Measurements from ENCODE around the gene GLDC.

The GLDC gene

DNA sequence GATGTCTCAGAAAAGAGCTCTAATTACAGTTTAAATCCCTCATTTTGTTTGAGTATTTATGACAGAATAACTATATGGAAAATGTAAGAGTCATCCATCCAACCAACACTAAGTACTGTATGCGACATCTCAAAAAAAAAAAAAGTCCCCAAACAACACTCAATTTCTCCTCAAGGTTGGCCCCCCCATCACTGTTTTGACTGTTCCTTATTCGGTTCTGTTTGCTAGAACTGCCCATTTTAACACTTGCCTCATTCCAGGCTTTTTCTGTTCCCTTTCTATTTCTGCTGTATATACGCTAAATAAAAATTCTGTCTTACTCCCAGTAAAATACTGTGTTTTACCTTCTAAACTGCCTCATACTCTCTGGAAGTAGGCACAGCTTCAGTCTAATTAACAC is 25.2 kb downstream of the GLDC start:
- no peak for DNase-seq (ENCODE audit: low spot score)

DNA sequence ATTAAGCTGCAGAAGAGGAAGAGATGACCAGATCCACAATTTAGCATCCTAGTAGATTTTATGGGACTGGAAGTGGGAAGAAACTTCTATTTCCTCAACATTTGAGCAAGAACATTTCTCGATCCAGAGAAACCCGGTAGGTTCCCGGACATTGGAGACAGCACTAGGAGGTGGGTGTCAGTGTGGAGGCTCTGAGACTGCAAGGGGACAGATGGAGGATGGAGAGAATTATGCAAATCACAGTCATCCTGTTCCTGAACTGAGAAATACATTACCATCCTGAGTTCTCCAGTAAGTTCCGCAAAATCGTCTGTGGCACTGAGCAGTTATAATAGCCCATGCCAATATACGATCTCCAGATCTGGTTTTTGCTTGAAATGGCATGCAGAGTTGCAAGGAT is 25.6 kb downstream of the GLDC start:
- DNase-seq (ENCODE audit: low spot score): no peak

DNA sequence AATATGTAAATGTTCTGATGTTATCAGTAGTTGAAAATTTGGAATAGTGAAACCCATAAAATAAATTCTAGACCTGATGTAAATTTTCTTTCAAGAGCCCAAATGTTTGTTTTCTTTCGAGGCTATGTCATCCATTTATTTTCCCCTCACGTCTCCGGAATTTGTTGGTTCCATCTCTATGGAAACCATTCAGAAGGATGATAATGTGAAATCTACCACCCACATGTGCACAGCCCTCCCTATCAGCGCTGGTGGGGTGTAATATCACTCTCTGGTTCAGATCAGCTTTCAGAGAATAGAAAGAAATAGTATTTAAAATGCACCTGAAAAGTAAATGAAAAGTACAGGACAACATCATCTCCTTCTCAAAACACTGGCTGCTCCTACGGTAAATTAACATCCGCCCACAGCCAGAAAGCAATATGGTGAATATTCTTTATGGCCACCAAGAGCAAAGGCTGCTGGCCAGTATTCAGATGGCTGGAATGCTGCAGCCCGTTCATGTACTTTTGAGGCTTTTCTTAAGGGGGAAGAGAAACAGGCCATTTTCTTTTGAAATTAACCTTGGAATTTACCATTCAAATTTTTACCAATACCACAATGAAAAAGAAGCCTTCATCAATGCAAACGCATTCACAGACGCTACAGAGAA is 28.5 kb downstream of the GLDC start:
- DNase-seq (ENCODE audit: low spot score): no peak

DNA sequence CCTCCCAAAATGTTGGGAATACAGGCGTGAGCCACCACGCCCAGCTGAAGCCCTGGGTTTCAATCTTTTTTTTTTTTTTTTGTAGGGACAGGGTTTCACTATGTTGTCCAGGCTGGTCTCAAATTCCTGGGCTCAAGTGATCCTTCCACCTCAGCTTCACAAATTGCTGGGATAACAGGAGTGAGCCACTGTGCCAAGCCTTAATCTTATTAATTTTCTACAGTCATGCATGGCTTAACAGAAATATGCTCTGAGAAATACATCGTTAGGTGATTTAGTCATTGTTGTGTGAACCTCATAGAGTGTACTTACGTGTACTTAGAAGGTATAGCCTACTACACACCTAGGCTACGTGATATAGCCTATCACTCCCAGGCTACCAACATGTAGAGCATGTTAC is 31.0 kb downstream of the GLDC start:
- DNase-seq (ENCODE audit: low spot score): no peak

DNA sequence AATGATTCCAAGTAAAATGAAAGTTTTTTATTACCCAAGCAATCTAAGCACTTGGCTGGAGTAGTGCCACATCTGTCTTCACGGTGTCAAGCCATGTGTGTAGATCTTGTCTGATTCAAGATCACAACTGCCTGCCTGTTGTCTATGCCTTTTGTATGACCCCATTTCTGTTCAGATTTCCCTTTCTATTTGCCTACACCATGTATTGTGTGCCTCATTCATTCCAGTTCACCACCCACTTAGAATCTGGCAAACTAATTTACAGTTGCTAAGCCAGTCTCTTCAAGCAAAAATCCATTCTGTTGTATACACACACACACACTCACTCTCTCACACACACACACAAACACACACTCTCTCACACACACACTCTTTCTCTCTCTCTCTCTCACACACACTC is 33.7 kb downstream of the GLDC start:
- no peak for DNase-seq (ENCODE audit: low spot score)

DNA sequence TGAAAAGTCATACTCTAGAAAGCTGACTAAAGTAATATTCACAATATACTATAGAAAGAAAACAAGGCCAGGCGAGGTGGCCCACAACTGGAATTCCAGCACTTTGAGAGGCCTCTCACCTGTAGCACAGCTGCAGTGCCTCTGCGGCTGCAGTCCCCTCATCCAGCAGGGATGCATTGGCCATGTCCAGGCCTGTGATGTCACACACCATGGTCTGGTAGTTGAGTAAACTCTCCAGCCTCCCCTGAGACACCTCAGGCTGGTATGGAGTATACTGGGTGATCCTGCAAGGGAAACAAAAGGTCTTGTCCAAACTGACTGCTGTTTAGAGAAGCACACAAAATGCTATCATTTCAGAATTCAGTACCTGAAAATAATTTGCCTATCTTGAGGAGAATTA is 35.5 kb downstream of the GLDC start:
- DNase-seq (ENCODE audit: low spot score): no peak

DNA sequence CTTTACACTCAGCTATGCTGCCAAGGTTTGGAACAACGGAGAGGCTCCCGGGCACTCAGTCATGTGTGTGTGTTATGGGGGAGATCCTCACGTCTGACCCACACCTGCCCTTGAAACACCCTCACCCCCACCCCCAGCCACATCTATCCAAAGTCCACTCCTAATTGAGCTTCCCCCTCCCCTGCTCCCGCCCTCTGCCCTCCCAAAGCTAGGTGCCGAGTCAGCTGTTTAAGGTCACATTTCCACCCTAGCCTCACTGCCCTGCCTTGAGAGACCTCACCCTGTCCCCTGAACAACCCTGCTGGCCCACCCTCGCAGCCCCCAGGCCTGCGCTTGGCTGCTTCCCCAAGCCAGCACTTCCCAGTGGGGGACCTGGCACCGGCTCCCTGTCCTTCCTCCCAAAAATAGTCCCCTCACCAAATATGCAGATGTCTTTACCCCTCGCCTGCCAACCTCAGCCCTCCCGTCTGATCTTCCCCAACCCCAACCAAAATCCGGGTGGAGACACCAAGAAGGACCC is 36.0 kb downstream of the GLDC start:
- DNase-seq (ENCODE audit: low spot score): no peak

DNA sequence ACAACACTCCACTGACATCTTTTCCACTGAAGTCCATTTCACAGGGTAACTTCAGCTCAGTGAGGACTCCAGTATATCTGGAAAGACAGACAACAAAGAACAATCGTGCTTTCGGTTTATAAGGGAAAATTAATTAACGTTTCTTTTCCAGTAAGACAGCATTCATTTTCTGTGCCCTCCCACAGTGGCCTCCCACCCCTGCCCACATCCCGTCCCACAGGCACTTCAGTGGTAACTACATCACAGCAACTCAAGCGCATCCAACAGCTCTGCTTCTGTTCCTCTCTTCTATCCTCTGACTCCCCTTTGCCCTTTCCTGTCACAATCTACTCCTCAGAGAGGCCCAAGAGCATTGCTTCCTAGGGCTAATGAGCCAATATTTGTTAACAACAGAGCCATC is 40.3 kb downstream of the GLDC start:
- DNase-seq (ENCODE audit: low spot score): peak; percentile 41

DNA sequence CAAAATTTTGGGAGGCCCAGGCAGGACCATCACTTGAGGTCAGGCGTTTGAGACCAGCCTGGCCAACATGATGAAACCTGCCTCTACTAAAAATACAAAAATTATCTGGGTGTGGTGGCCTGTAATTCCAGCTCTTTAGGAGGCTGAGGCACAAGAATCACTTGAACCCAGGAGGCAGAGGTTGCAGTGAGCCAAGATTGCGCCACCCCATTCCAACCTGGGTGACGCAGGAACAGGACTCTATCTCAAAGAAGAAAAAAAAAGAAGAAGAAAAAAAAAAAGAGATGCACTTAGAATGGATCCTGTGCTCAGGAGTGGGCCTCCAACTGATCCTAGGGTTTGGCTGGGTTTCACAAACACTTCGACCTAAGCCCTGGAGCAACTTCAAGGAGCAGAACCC is 45.1 kb downstream of the GLDC start:
- DNase-seq (ENCODE audit: low spot score): no peak

DNA sequence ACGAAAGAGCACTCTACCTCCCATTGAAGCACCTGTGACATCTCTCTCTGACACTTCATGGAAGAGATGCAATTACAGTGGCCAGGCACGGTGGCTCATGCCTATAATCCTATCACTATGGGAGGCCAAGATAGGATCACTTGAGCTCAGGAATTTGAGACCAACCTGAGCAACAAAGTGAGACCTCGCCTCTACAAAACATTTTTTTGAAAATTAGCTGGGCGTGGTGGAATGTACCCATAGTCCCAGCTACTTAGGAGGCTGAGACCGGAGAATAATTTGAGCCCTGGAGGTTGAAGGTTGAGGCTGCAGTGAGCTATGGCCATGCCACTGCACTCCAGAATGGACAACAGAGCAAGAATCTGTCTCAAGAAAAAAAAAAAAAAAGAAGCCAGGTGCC is 45.5 kb downstream of the GLDC start:
- no peak for DNase-seq (ENCODE audit: low spot score)

DNA sequence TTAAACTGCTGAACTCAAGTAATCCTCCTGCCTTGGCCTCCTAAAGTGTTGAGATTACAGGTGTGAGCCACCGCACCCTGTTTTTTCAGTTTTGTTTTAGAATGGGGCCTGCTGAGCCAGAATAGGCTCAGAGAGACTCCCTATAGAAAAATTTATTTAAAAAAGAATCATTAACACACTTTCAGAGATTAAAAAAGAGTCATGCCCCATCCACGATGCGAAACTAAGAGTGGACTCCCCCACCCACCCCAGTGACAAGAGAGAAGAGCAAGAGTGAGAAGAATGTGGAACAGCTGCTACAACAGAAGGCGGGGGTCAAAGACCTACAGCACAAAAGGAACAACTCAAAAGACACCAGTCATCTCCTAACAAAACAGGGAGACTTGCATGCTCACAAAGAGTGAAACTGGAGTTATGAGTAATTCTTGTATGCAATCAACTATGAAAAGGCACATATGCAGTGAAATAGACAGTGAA is 47.2 kb downstream of the GLDC start:
- DNase-seq (ENCODE audit: low spot score): no peak

DNA sequence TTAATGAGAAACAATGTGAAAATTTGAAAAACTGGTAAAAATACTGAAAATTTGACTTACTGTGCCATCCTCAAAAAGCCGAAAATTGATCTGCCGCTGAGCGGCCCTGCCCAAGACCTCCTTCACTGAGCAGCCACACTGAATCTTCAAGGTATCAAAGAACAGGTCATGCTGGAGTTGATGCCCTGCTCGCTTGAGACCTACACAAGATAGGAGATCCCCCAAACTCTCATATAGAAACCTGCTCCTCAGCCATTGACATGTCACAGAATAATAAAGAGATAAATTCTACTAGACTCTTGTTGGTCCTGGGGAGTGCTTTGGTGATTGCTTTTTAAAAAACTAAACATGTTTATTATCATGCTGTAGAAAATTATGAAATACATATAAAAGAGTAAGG is 52.7 kb downstream of the GLDC start:
- no peak for DNase-seq (ENCODE audit: low spot score)

DNA sequence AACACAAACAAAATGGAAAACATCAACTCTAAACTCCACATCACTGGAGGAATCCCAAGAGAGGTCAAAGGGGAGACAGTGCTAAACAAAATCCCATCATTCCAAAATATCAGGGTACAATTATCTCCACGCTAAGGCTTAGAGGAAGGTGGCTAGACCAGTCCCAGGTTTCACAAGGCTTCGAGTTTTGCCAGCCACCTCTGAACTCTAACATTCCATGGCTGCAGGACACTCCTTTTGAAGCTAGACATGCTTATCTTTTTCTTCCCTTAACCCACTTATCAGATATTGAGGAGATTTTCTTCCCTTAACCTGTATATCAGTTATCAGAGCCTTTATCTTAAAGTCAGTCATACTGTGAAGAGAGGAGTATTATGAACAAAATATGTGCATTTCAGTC is 53.3 kb downstream of the GLDC start:
- no peak for DNase-seq (ENCODE audit: low spot score)

DNA sequence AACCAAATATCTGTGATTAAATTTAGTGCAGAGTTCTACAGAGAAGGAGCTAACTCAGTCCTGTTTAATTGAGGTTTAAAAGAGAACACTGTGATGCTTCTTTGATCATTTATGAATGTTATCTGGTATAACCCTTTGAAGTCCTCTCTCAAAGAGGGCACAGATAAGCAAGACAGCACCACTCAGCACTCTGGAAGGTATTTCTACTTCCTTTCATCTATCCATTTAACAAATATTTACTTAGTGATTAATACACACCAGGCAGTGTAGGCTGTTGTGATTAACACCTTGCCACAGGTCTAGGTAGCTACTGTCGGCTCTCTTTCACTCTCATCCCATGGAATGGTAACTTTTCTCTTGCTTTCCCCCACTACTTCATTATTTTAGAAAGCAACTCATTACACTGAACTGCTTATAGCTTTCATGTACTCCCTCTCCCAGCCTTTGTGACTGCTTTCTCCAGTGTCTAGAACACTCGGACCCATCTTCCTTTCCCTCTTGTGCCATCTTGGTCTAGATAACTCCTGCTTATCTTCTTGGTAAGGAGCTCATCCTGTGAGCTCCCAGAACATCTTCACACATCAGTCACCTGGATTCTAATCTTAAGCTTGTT is 54.7 kb downstream of the GLDC start:
- DNase-seq (ENCODE audit: low spot score): no peak

DNA sequence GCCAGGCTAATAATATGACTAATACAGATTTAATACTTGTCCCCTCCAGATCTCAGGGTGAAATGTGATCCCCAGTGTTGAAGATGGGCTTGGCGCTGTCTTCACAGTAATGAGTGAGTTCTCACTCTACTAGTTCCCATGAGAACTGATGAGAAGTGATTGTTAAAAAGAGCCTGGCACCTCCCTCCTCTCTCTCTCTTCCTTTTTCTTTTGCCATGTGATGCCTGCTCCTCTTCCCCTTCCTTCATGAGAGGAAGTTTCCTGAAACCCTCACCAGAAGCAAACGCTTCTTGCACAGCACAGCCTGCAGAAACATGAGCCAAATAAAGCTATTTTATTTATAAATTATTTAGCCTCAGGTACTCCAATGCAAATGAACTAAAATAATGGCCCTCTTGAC is 55.2 kb downstream of the GLDC start:
- DNase-seq (ENCODE audit: low spot score): no peak

DNA sequence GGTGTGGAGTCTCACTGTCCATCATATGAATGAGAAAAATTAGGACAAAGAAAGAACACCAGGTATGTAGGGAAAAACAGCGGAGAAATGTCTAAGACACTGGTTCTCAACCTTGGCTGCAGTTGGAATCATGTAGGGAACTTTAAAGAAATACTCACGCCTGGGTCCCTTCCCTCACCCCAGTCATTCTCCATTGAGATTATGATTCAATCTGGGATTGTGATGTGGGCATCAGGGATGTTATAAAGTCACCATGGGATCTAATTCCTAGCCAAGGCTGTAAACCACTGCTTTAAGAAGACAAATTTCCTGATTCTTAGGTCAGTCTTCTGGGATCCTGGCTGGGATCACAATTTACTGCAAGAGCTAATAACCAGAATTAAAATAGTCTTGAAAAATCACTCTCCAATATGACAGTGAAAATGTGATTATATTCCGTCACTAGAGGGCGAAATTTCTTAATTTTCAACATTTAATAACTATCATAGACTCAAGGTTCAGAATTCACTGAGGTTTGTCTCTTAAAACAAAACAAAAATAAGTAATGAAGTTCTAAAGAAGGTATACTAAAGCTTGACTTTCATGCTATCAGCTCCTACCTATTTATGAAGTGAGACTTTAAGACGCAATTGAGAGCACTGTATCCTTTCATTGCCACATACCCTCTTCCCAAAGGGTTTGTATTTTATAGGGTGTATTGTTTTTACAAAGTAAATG is 60.5 kb downstream of the GLDC start:
- DNase-seq (ENCODE audit: low spot score): no peak

DNA sequence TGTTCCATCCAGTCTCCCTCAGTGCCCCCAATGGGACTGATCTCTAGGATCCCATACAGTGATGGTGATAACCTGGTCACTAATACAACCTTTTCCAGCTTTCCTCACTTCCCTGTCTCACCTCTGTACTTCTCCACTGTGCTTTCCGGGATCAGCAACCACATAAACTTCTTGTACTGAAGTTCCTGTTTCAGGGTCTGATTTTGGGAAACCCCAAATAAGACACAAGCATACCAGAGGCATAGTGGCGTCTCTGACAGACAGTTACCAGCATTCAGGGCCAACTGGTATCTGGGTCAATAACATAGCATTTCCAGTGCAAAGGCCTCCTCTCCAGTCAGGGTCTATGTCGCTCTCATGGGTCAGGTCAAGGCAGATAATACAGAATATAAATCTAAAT is 64.3 kb downstream of the GLDC start:
- DNase-seq (ENCODE audit: low spot score): no peak

DNA sequence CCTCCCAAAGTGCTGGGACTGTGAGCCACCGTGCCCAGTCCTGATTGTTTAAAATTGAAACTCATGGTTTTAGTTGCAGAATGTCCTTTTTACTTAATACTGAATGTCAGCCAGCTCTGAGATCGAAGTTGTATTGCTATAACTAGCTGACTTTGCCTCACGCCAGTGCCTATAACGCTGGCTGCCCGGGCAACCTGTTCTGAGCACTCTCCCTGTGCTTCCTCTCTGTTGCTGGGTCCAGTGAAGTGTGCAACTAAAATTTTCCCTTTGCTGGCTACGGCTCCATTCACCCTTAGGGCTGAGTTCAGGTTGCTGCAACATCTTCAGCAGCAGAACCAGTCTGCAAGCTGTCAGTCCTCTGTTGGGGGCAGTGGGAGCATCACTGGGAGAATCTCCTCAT is 65.9 kb downstream of the GLDC start:
- DNase-seq (ENCODE audit: low spot score): no peak

DNA sequence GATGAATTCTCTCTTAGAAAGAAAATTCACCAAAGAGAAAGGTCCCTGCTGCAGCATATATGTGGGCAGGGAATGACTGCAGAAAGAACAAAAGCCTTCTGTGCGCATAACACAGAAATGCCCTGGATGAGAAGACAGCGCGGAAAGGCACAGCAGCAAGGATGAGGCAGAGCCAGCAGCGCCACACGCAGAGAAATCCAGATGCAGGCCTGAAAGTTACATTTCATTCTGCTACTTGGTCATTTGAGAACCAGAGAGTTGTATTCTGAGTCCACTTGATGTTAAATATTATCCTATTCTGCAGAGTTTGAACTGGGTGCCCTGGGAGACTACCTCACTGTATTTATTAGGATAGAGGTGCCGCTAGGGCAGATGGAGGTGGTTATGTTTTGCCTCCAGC is 68.5 kb downstream of the GLDC start:
- no peak for DNase-seq (ENCODE audit: low spot score)

DNA sequence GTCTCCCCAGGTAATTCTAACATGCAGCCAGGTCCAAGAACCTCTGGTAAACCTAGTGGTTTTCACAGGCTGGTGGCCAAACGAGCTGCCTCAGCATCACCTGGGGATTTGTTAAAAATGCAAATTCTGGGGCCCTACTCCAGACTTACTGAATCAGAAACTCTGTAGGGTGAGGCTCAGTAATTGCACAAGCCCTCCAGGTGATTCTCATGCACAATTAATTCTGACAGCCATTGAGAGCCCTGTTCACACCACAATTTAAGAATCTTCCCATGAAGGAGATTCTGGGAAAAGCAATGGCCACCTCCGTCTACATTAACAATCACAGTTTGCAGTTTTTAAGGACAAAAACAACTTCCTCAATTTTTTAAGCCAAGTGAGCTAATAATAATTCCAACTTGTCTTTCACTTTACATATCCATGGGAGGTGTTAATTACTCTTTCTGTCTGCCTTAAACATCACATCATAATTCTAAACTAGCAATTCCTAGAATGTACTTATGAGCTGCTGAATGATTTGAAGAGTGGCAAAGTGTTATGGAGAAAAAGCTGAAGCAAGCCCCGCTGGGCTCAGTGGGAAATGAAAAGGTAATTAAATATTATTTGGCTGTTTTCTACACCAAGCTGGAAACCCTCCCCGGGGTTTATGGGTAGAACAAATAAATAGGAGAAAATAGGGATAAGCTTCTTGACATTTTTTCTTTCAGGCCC is 70.0 kb downstream of the GLDC start:
- peak; percentile 67 for DNase-seq (ENCODE audit: low spot score)

DNA sequence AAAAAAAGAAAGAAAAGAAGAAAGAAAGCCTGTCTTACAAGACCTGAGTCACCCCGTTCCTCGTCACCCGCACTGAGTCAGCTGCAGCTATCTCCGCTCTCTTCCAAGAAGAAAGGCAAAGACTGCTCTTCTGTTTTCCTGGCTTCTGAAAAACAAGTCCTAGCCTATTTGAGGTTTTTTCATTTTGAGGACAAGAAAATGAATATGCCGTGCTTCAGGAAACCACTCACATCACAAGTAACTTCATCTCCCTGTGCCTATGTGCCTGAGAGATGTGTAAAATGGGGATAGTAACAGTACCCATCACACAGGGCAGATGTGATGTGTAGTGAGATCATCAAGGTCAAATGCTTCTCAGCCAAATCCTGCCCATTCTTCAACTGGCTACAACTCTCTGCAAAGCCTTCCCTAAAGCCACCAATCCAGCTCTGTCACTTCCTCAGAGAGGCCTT is 78.4 kb downstream of the GLDC start:
- no peak for DNase-seq (ENCODE audit: low spot score)

DNA sequence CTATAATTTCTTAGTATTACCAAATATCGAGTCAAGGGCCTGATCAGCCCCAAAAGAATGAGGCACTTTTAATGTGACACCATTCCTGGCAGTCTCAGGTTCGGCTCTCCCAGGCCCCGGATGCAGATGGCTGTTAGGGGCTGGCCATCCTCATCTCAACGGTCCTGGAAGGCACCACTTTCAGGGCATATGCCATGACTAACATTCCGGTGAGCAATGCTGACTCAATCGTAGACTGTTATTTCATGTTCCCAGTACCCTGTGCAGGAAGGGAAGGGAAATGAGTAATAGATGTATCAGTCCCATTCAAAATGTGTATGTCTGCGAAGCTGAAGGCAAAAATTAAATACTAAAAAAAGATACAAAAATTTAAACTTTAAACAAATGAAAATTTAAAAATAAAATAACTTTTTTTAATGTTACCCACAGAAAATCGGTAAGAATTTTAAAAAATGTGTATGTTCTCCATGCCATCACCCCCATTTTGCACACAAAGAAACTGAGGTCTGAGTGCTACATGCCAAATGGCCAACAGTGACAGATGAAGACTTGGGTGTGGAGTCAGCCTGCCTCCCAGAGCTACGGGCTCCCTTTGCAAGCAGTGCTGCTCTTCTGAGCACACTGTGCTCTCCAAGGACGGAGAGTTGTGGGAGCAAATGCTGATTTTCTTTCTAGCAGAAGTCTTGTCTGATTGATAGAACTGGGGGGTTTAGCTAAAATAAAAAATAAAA is 79.0 kb downstream of the GLDC start:
- no peak for DNase-seq (ENCODE audit: low spot score)
